Esophagus squamous epithelium (tissue), 4 donors: ENCODE measurements around the gene ANP32B.

ENCODE experiments used
- CTCF ChIP-seq, 6 experiments: fragments of 450-650 bp in 4 of 6; fragments of 200-600 bp in 2 of 6; sonication (generic) in 2 of 6; IDR thresholded peaks; one replicate each; pipeline ENCODE4 v1.5.1; 2016 to 2019; ENCODE audit warnings: antibody characterized with exemption in 6 of 6, mild to moderate bottlenecking in 4 of 6, moderate library complexity in 4 of 6
- POLR2A ChIP-seq, 4 donors: fragments of 450-650 bp; IDR thresholded peaks; one replicate each; pipeline ENCODE4 v1.6.1; 2017; ENCODE audit warnings: antibody characterized with exemption in 4 of 4, mild to moderate bottlenecking in 4 of 4, moderate library complexity in 3 of 4

GRCh38 chr9:98034593-98035546, 51.7 kb downstream of the ANP32B start:
- TF ChIP-seq CTCF (IDR thresholded peaks at IDR 0.05): peak; percentile 74 to 86 (median 76)
- TF ChIP-seq POLR2A (IDR thresholded peaks at IDR 0.05): no peak
